Smooth muscle cell of the umbilical artery (primary cell): ENCODE measurements around the gene CHIC1. TPM values are rescaled to one million over a fixed set of nuclear protein-coding genes. Genes with fewer than 3 reads are reported as not detected.

Experiments used
- total RNA-seq: library from RNA; depleted of rRNA; stranded (reverse); fragments of >200 nt; gene quantifications from 2 replicates; pipeline ENCODE4 v1.2.3, GENCODE V29; 2014

Gene CHIC1
- total RNA-seq, result 12.2 and 14.6 TPM in 2 replicates

DNA sequence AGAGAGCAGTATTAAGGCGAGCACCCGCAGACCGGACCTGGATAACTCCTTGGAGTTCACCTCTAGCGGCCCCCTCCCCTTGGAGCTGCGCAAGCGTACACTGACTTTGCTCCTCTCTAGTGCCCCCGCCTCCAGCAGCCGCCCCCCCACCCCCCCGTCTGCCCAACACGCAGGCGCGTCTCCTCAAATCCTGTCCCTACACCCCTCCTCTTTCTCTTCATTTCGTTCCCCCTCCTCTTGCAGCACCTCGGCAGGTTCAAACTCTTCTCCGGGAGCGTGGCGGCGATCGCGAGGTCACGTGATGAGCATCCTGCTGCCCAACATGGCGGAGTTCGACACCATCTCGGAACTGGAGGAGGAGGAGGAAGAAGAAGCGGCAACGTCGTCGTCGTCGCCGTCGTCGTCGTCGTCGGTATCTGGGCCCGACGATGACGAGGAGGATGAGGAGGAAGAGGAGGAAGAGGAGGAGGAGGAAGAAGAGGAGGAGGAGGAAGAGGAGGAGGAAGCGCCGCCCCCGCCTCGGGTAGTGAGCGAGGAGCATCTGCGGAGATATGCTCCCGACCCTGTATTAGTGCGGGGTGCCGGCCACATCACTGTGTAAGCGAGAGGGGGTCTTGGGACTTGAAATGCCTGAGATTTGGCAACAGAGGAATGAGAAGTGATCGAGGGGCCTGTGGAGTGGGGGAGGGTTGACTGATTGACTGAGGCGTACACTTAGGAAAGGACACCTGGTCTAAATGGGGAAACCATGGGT lies at the start of gene CHIC1:
Gene CHIC1 (plus strand): TSS at position 214 of the 754 bp plus-strand sequence. CDS start 88 bp downstream, at position 302.

Other genes with a start within 250 kb of the CHIC1 start
- gene CDX4, start 116.1 kb upstream of the CHIC1 start, total RNA-seq, result not detected in 2 replicates